Osteoblast (primary cell): ENCODE measurements around the gene DFFB. TPM values are rescaled to one million over a fixed set of nuclear protein-coding genes. Genes with fewer than 3 reads are reported as not detected.
"Not testable (repeated sequence)": the region's sequence is repeated elsewhere in the genome, so short reads cannot be mapped to it uniquely, and the experiment has no call there.

Experiments used
- DNase-seq: peaks from one replicate; pipeline ENCODE4 v3.0.0; 2011; ENCODE audit warnings: low spot score, mixed read lengths; ENCODE audit not compliant: insufficient read length; ENCODE audit errors: missing footprints
- H2AFZ ChIP-seq: 2 replicates; pipeline ENCODE4 v1.6.0; 2011; ENCODE audit warnings: mild to moderate bottlenecking, low read length
- H3K27ac ChIP-seq: 2 replicates; pipeline ENCODE4 v1.5.1; 2011; ENCODE audit warnings: mild to moderate bottlenecking, low read depth, low read length, moderate library complexity
- H3K27me3 ChIP-seq: 2 replicates; pipeline ENCODE4 v1.6.0; 2012; ENCODE audit warnings: mild to moderate bottlenecking, control low read depth, inconsistent platforms, low read length, moderate library complexity; ENCODE audit not compliant: insufficient read depth
- H3K36me3 ChIP-seq: 2 replicates; pipeline ENCODE4 v1.5.1; 2011; ENCODE audit warnings: mild to moderate bottlenecking, low read length, control low read depth, moderate library complexity; ENCODE audit not compliant: insufficient read depth
- H3K4me1 ChIP-seq: 2 replicates; pipeline ENCODE4 v1.5.1; 2011; ENCODE audit warnings: mild to moderate bottlenecking, low read length, control low read depth, moderate library complexity; ENCODE audit not compliant: insufficient read depth
- H3K4me2 ChIP-seq: 2 replicates; pipeline ENCODE4 v1.6.0; 2011; ENCODE audit warnings: mild to moderate bottlenecking, low read length; ENCODE audit not compliant: insufficient read depth
- H3K4me3 ChIP-seq: fragments of 200-600 bp; sonication (generic); 3 replicates; pipeline ENCODE4 v1.5.1; 2012; ENCODE audit warnings: mild to moderate bottlenecking, low read length, inconsistent platforms; ENCODE audit not compliant: insufficient read depth
- H3K79me2 ChIP-seq: 2 replicates; pipeline ENCODE4 v1.6.0; 2012; ENCODE audit warnings: mild to moderate bottlenecking, low read length, control low read depth, inconsistent platforms; ENCODE audit not compliant: insufficient read depth
- H3K9me3 ChIP-seq: 2 replicates; pipeline ENCODE4 v1.5.1; 2011; ENCODE audit warnings: low read depth, low read length, control low read depth
- H4K20me1 ChIP-seq: 2 replicates; pipeline ENCODE4 v1.6.0; 2012; ENCODE audit warnings: mild to moderate bottlenecking, low read length, control low read depth; ENCODE audit not compliant: insufficient read depth
- CTCF ChIP-seq: IDR thresholded peaks from 2 replicates; pipeline ENCODE4 v1.5.1; 2011; ENCODE audit warnings: mild to moderate bottlenecking, low read depth, low read length, moderate library complexity; ENCODE audit errors: extremely low read depth
- total RNA-seq: library from RNA; depleted of rRNA; stranded (reverse); fragments of >200 nt; gene quantifications from 2 replicates; pipeline ENCODE4 v1.2.3, GENCODE V29; 2012

The DFFB gene
- total RNA-seq, 1 donor = 5.1 TPM

DNA sequence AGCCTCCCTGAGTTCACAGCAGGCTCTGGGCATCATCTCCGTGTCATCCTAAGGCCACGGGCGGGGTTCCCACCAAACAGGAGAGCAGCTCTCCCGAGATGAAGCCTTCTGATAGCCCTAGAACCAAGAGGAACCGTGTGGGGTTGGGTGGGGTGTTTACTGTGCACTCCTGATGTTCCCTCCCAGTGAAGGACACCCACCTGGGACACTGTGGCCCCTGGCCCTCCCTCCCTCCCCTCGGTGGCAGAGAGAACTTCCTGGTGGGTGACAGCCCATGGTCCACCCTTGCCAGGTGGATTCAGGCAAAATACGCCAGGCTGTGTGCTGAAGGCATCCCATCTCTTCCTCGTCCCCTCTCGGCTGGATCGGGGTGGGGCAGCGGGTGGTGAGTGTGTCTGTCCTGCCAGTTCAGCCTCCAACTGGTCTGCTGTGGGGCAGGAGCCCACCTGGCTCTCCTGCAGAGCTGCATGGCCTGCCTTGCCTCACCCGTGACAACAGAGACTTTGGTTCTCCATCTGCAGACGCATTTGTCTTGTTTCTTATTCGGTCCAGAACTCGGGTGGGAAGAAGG is 58.4 kb downstream of the DFFB start:
- Histone ChIP-seq H3K4me3 (no peak overlapping the region), H3K27ac (no peak overlapping the region), H3K9me3 (no peaks in the 10 kb centered on the region), H3K4me1 (no peaks in the 10 kb centered on the region), H3K4me2 (no peak overlapping the region), H4K20me1 (no peaks in the 10 kb centered on the region), H2AFZ (no peak overlapping the region), H3K79me2 (no peaks in the 10 kb centered on the region), H3K27me3 (no peaks in the 10 kb centered on the region), H3K36me3 (no peaks in the 10 kb centered on the region)
- no peak for TF ChIP-seq CTCF
- DNase-seq = peak; percentile 74

DNA sequence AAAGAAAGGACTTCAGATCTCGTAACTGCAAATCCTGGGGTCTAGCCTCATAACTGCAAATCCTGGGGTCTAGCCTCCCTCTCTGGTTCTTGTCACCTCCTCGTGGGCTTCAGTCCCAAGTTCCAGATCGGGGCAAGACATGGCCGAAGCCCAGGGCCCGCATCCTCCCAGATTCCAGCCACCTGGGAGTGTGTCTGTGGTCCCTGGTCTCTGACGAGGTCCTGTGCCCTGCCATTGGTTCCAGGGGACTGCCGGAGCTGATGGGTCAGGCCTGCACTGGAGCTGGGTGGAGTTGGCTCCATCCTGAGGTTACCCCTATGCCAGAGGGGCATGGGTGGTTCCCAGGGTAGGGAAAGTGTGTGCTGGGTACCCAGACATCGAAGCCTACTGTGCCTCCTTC is 60.5 kb downstream of the DFFB start:
- no peaks in the 10 kb centered on the region for H3K27me3 ChIP-seq
- no peak for TF ChIP-seq CTCF
- H2AFZ ChIP-seq = no peak overlapping the region
- no peak overlapping the region for H3K27ac ChIP-seq
- H3K36me3 ChIP-seq = no peaks in the 10 kb centered on the region
- H3K79me2 ChIP-seq = no peaks in the 10 kb centered on the region
- DNase-seq = peak; percentile 29
- no peak overlapping the region for H3K4me3 ChIP-seq
- H3K4me1 ChIP-seq = no peaks in the 10 kb centered on the region
- no peaks in the 10 kb centered on the region for H3K9me3 ChIP-seq
- H4K20me1 ChIP-seq = no peaks in the 10 kb centered on the region
- no peak overlapping the region for H3K4me2 ChIP-seq

DNA sequence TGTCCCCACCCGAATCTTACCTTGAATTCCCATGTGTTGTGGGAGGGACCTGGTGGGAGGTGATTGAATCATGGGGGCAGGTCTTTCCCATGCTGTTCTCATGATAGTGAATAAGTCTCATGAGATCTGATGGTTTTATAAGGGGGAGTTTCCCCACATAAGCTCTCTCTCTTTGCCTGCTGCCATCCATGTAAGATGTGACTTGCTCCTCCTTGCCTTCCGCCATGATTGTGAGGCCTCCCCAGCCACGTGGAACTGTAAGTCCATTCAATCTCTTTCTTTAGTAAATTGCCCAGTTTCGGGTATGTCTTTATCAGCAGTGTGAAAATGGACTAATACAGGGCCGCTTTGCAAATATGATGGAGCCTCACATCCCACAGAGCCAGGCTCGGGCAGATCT is 61.1 kb downstream of the DFFB start:
- not testable (repeated sequence) for H3K4me3 ChIP-seq, H3K36me3 ChIP-seq, H4K20me1 ChIP-seq, H3K4me2 ChIP-seq, H3K27me3 ChIP-seq, H3K9me3 ChIP-seq, H2AFZ ChIP-seq, H3K4me1 ChIP-seq, DNase-seq, H3K79me2 ChIP-seq, H3K27ac ChIP-seq

DNA sequence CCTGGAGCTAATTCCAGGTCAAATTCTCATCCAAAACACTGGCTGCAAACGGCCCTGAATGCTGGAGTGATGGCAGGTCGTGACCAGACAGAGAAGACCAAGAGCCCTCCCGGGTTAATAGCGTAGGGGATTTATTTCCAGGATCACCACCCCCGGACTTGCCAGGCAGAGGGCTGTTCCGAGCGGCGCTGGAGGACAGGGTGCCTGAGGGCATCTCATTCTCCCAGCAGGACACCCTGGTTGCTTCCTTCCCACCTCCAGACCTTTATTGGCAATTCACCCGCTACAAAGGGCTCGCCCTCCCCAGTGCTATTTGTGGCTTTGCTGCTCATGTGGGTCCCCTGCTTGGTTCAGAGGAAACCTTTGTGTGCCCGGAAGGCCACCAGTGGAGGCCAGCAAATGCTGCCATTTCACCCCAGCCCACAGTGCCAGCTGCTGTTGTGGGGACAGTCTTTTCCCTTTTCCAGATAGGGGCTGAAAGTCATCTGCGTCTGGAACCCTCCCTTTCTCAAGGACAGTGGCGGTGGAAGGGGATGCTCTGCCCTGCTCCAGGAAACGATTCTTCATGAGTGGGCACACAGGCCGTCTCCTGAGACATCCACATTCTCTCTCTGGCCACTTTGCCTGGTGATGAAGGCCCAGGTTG is 61.8 kb downstream of the DFFB start:
- Histone ChIP-seq H2AFZ (no peak overlapping the region), H3K4me1 (no peaks in the 10 kb centered on the region), H3K36me3 (no peaks in the 10 kb centered on the region), H3K4me3 (no peak overlapping the region), H3K27ac (no peak overlapping the region), H3K4me2 (no peak overlapping the region), H3K27me3 (no peaks in the 10 kb centered on the region), H3K79me2 (no peaks in the 10 kb centered on the region), H3K9me3 (no peaks in the 10 kb centered on the region), H4K20me1 (no peaks in the 10 kb centered on the region)
- DNase-seq = peak; percentile 21
- no peak for TF ChIP-seq CTCF
